Astrocyte (in vitro differentiated cells and primary cell): Measurements from ENCODE around the gene STIM1.

Source experiments
- CTCF ChIP-seq: IDR thresholded peaks from 2 replicates; pipeline ENCODE4 v1.5.1; 2011; ENCODE audit warnings: low read depth, mild to moderate bottlenecking, inconsistent platforms, low read length, moderate library complexity; ENCODE audit not compliant: insufficient read depth
- EZH2 ChIP-seq: IDR thresholded peaks from 2 replicates; pipeline ENCODE4 v1.6.1; 2012; ENCODE audit warnings: mild to moderate bottlenecking, low read length, inconsistent platforms; ENCODE audit not compliant: insufficient read depth

- TF ChIP-seq CTCF (no peak), EZH2 (no peak)
These were observed 152.7 kb downstream of the STIM1 start for GRCh38 chr11:4008116-4008515.
